Raji (cell line): ENCODE data around the gene LCE1E.

Source experiments
- POLR2A ChIP-seq: IDR thresholded peaks from 2 replicates; pipeline ENCODE4 v1.6.1; 2011; ENCODE audit warnings: low read depth, low read length, control low read depth; ENCODE audit not compliant: insufficient read depth

The LCE1E gene

DNA sequence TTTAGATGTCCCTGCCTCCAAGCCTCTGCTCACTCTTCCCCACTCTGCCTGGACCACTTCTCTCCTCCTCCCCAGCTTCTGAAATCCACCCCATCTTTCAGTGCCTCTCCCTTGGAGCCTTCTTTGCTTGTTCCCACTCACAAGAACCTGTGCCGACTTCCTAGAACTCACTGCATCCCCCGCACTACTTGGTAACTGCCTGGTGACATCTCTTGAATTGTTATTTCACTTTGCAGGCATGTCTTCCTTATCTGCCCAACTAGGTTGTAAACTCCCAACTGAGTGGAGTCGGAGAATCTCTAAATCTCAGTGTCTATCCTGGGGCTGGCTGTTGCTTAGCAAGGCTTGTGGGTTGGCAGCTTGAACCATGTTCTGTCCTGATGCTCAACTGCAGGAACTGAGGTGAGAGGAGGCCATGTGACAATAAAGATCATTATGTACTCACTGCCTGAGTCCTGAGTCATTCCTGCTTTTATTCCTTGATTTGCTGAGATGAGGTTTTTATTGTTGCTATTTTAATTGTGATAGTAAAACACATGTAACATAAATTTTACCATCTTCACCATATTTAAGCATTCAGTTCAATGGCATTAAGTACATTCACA, 24.3 kb upstream of the LCE1E start:
- TF ChIP-seq POLR2A: no peak

DNA sequence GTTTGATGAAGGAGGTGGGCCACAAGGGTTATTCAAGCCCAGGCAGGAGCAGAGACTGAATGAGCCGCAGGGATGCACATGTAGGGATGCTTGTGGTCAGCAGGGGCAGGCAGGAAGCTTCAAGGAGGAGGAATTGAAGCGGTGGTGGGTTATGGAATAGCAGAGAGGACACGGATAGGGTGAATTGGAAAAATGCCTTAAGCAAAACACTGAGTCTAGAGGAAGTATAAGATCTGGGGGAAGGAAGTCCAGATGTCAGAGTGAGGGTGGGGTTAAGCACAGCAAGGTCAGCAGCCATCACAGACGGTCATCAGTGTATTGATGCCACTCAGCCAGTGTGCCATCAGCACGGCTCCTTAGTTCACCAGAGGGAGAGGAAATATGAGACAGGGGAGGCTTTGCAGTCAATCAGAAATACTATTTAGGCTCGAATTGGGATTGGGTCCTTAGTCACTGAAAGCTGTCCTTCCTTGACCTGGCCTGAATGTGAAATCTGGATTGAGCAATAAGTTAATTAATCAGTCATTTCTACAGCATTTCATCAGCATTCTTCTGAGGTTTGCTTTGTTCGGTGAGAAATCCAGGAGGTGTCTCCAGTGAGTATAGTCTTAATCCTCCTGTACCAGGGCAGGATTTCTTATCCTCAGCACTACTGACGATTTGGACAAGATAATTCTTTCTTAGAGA, 17.1 kb upstream of the LCE1E start:
- no peak for TF ChIP-seq POLR2A

DNA sequence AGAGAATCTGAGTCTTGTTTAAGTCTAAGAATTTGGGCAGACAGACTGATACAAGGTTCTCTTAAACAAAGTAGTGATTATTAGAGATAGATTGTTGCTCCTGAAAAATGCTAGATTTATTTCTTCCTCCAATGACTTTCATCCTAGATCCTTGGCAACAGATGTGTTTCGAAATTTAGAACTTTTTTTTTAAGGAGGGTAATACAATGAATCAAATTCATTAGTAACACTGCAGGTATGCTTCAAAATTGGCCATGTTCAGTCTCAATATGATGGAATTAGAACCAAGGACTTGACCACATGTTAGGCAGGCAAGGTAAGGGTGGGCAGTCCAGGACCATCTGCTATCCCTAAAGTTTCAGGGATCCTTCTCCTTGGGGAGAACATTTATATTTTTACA, 15.6 kb upstream of the LCE1E start:
- TF ChIP-seq POLR2A: no peak

DNA sequence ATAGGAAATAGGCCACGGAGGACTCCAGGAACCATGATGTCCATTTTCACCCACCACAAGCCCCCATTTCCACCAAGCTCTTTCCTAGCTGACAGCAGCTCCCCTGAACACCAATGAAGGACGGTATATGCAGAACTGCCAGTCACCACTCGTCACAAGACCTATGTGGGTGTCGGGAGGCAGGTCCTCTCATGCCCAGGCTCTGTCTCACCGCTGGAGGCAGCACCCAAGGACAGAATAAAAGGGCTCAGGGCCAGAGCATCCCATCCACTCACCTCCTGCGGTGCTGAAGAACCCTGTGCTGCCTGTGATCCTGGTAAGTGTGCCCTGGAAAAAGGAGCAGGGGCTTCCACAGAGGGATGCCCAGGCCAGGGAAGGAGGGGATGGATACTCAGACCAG, 11.2 kb upstream of the LCE1E start, which contains the start of gene LCE1F:
Gene LCE1F, plus strand, starts transcription at position 266 of the 400 bp plus-strand sequence. CDS start 1,232 bp downstream, outside the sequence.
- TF ChIP-seq POLR2A: no peak

DNA sequence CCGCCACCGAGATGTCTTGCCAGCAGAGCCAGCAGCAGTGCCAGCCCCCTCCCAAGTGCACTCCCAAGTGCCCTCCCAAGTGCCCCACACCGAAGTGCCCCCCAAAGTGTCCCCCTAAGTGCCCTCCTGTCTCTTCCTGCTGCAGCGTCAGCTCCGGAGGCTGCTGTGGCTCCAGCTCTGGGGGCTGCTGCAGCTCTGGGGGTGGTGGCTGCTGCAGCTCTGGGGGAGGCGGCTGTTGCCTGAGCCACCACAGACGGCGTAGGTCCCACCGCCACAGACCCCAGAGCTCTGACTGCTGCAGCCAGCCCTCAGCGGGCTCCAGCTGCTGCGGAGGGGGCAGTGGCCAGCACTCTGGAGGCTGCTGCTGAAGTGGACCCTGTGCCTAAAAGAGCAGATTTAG, 9.7 kb upstream of the LCE1E start:
- no peak for TF ChIP-seq POLR2A

DNA sequence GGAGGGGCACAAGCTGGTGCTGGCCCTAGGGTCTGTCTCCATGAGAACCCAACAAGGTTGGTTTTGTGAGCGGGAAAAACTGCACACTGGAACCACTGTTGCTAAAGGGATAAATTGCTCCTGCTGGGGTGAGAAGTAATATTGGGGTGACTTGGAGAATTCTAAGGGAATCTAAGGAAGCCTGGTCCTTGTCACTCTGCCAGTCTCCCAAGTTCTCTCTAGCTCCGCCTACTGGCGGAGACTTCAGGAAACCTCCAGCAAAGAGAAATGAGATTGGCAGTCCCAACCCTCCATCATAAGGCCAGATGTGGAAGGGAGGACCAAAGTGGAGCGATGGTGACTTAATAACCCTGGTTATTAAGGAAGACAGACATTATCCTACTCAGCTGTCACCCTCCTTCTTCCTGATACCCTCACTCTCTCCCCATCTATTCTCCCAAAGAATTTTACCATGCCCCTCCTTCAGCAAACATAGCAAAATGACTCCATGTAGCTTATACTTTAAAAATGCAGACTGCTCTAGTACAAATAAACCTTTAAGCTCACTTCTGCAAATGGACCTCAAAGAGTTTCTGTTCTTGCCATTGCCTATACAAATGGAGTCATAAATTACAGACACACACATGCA, 8.4 kb upstream of the LCE1E start:
- TF ChIP-seq POLR2A: no peak

DNA sequence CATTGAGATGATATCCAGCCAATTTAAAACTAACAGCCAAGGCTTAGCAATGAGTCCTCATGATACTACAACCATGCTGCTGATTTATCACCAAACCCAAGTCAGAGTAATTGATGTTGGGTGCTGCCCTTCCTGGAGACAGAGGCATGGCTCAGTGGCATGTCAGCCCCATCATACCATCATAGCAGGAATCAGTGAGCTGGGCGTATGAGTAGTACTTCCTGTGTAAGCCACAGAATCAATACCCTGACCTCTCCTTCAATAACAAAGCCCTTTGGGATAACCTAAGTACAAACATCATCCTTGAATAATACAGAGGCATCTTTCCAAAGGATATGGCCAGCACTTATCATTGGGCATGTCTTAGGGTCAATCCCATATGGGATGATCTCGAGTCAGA, 3.0 kb upstream of the LCE1E start:
- no peak for TF ChIP-seq POLR2A

DNA sequence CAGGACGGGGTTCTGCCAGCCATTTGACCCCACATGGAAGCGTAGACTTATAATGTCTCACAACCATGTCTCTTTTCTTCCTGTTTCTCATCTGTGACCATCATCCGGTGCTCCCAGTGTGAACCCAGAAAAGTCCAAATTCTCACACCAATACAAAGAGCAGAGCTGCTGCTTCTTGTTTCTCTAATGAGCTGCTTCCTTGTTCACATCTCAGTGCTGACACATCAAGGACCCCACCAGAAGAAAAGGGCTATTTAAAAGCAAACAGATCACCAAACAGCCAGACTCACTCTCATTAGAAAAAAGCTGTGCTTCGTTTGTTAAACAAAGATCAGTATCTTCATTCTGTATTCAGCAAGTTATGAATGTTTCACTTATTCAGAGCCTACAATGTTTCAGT, 9.6 kb downstream of the LCE1E start:
- no peak for TF ChIP-seq POLR2A

DNA sequence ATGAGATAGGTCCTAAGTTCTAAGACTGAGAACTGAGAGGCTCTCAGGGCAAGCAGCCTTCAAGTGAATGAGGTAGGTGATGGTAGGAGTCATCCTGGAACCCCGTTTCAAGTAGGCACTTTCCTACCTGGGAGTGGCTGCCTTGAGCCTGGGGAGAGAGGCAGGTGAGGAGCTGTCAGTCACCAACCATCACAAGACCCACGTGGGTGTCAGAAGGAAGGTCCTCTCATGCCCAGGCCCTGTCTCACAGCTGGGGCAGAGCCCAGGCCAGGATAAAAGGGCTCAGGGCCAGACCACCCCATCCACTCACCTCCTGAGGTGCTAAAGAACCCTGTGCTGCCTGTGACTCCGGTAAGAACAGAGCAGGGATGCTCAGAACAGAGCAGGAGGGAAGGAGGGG, 10.4 kb downstream of the LCE1E start, which contains the start of gene LCE1D:
Gene LCE1D, plus strand, starts transcription at position 301 of the 400 bp plus-strand sequence. CDS start 1,074 bp downstream, outside the sequence.
- no peak for TF ChIP-seq POLR2A

DNA sequence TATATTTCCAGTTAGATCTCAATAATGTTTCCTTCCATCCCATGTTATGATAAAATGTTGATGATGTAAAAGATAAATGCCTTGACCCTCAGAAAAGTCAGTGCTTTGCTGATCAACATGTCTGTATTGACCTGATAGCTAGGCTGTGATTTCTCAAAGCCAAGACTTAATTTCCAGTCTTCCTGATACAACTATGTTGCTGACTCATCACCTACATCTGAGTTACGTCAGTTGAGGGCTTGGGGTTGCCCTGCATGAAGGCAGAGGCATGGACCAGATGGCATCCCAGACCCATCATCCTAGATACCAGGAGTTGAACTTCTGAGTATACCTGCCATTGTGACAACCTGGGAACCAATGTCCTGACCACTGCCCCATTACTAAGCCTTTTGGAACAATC, 15.3 kb downstream of the LCE1E start:
- TF ChIP-seq POLR2A: no peak

DNA sequence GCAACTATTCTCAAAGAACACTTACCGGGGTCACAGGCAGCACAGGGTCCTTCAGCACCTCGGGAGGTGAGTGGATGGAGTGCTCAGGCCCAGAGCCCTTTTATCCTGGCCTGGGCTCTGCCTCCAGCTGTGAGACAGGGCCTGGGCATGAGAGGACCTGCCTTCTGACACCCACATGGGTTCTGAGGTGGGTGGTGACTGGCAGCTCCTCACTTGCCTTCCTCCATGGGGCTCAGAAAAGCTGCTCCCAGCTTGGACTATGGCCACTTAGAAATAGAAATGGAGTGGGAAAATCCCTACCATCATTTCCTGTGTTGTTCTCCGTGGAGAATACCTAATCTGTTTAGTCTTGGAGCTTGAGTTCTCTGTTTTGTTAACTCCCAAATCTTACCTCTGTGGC, 20.5 kb downstream of the LCE1E start, which contains the start of gene LCE1C:
Gene LCE1C, minus strand, starts transcription at position 76 of the 400 bp plus-strand sequence. CDS start 1,173 bp downstream, outside the sequence.
- TF ChIP-seq POLR2A: no peak

DNA sequence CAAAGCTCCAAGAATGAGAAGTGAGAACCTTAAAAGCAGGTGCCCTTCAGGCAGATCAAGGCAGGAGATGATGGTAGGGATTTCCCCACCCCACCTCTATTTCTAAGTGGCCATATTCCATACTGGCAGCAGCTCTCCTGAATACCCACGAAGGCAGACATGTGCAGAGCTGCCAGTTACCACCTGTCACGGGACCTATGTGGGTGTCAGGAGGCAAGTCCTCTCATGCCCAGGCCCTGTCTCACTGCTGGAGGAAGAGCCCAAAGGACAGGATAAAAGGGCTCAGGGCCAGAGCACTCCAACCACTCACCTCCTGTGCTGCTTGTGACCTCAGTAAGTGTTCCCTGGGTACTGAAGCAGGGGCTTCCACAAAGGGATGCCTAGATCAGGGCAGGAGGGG, 25.0 kb downstream of the LCE1E start:
- TF ChIP-seq POLR2A: no peak

DNA sequence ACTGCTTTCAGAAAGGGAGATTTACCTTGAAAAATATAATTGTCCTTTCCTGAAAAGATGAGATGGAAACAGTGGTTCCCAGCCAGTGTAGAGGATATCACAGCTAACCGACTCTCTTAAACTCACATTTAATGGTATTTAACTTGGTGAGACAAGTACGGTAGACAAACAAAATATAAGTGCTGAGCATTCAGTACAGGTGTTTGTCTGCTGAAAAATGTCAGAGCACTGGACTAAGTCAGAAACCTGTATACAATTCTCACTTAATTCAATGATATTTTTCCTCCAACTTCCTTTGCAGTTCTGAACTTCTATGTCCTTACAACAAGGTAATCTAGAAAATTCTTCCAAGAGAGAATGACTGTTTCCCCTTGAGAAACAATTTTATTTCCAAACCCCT, 25.6 kb downstream of the LCE1E start, which contains the start of gene LCE1B:
Gene LCE1B, plus strand, starts transcription at position 301 of the 400 bp plus-strand sequence. CDS start 476 bp downstream, outside the sequence.
- TF ChIP-seq POLR2A: no peak

DNA sequence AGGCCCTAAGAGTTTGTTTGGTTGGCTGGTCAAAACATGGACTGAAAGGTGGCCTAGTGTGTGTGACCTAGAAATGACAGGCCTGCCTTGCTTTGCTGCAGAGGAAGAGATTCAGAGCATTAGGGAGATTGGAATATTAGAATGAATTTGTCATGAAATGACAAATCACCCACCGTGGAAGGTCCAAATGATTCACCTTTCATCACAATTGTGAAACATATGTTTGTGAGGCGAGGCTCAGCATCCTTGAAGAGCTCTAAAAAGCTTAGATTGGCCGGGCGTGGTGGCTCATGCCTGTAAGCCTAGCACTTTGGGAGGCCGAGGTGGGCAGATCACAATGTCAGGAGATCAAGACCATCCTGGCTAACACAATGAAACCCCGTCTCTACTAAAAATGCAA, 31.3 kb downstream of the LCE1E start:
- TF ChIP-seq POLR2A: no peak

DNA sequence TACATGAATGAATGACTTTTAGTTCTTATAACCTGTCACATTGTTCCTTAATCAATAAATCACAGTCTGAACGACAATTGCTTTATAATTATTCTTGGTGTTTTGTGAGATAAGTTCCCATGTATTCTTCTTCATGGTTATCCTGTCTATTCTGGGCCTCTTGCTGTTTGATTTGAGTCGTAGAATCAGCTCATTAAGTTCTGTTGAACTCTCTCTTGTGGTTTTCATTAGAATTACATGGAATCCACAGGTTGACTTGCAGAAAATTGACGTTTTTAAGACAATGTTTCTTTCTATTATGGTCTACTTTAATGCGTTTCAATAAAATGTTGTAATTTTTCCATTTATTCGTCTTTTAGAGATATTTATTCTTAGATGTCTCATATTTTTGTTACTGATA, 37.2 kb downstream of the LCE1E start:
- TF ChIP-seq POLR2A: no peak

DNA sequence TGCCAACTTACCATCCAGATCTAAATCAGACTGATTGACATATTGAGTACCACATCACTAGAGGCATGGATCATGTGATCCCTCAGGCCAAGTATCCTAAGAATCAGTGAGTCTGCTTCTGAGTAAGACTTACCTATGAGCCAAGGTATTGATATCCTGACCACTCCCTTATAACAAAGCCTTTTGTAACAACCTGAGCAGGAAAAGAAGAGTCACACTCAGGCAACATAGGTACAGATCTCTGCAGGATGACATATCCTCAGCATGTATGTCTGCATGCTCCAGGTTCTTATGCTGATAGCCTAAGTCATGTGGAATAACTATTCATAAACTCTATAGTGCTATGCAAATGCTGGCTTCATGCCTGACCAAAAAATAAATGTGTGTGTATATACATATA, 38.9 kb downstream of the LCE1E start:
- TF ChIP-seq POLR2A: no peak

DNA sequence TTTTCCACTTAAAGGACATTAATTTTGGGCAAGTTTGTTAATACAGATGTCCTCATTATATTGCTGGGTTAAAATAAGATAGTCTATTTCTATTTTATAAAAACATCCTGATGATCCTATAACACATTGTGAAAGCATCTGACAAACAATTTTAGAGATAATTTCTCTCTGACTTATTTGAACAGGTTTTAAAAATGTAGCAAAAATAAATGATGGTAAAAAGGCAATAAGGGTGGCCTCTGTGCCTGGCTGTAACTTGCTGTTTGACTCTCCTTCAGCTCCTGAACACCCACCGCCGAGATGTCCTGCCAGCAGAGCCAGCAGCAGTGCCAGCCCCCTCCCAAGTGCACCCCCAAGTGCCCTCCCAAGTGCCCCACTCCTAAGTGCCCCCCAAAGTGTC, 41.1 kb downstream of the LCE1E start, which contains the start of gene LCE1A:
Gene LCE1A, plus strand, starts transcription at position 301 of the 400 bp plus-strand sequence. Its CDS starts 0 bp downstream, at position 301.
- no peak for TF ChIP-seq POLR2A

DNA sequence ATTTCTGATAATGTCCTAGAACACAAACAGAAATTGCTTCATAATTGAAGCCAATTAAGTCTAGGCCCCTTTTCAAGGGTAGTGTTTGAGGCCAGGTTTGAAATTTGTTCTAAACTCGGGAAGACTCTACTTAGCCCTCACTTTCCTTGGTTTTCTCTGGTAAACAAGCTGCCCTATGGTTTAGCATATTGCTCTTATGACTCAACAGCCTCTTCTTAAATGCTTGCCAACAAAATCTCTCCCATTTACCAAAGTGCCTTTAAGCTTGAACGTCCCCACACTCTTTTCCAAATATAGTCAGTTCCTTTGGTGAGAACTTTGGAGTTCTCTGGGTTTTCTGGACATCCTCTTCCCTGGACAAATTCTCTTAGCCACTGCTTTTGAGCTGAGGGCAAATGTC, 50.8 kb downstream of the LCE1E start:
- TF ChIP-seq POLR2A: no peak
